Progenitor cell of endocrine pancreas (in vitro differentiated cells): ENCODE results near the gene CHN1. TPM values are rescaled to one million over a fixed set of nuclear protein-coding genes. Genes with fewer than 3 reads are reported as not detected.

Experiments
- DNase-seq: peaks from one replicate; pipeline ENCODE4 v3.0.0; 2021; ENCODE audit warnings: low spot score; ENCODE audit not compliant: unreplicated experiment
- H3K27ac Mint-ChIP-seq: 2 replicates; pipeline ENCODE4 v1.8.0; 2021; ENCODE audit warnings: mild to moderate bottlenecking, moderate library complexity, mixed read lengths
- H3K27me3 Mint-ChIP-seq: 2 replicates; pipeline ENCODE4 v1.8.0; 2021; ENCODE audit warnings: mixed read lengths
- H3K36me3 Mint-ChIP-seq: 2 replicates; pipeline ENCODE4 v1.8.0; 2022; ENCODE audit warnings: mixed read lengths; ENCODE audit not compliant: insufficient read depth
- H3K4me1 Mint-ChIP-seq: 2 replicates; pipeline ENCODE4 v1.8.0; 2021; ENCODE audit warnings: low read depth, mixed read lengths
- H3K4me3 Mint-ChIP-seq: 2 replicates; pipeline ENCODE4 v1.8.0; 2021; ENCODE audit warnings: low read depth, mild to moderate bottlenecking, moderate library complexity, mixed read lengths
- H3K9me3 Mint-ChIP-seq: 2 replicates; pipeline ENCODE4 v1.8.0; 2021; ENCODE audit warnings: low read depth, mixed read lengths
- total RNA-seq: library from RNA; stranded (reverse); gene quantifications from 2 replicates; pipeline ENCODE4 v1.2.1, GENCODE V29; 2021
- TF ChIP-seq, protein P1 (sequence below): fragments of 200-600 bp; sonication (generic); IDR thresholded peaks from one replicate; pipeline ENCODE4 v1.5.0; 2021; ENCODE audit warnings: antibody characterized with exemption, mild to moderate bottlenecking; ENCODE audit not compliant: unreplicated experiment

The CHN1 gene
- total RNA-seq, 1 donor from 2014 or later, result 50.3 TPM

DNA sequence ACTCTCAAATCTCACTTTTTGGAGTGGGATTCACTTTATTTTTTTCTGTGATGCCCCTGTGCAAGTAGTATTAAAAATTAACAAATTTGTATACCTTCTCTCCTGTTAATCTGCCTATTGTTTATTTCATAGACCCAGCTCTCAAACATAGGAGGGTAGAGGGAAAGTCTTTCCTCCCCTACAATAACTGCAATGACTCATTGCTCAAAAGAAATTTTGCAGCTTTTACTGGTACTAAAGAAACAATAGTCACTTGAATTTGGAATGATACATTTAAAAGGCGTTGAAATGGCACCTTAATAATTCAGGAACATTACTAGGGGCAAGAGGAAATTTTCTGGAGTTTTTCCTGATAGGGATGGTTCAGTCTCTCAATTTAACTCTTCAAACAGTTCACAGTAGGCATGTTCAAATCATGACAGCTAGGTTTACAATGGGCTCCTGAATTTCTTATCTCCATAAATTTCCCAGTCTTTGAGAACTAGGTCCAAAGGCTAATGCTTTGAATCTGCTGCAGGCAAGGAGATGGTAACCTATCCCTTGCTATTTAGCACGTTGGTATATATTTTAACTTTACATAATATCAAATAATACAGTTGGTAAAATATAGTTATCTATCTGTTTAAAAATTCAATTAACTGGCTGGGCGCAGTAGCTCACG, 88.8 kb downstream of the CHN1 start:
- no peak for DNase-seq
- Mint-ChIP-seq H3K36me3 (peaks cover 17% of the 10 kb centered on the region), H3K27ac (no peak overlapping the region), H3K4me3 (no peak overlapping the region), H3K4me1 (peaks cover 1% of the 10 kb centered on the region), H3K27me3 (no peaks in the 10 kb centered on the region), H3K9me3 (no peaks in the 10 kb centered on the region)
- TF ChIP-seq, protein P1, sequence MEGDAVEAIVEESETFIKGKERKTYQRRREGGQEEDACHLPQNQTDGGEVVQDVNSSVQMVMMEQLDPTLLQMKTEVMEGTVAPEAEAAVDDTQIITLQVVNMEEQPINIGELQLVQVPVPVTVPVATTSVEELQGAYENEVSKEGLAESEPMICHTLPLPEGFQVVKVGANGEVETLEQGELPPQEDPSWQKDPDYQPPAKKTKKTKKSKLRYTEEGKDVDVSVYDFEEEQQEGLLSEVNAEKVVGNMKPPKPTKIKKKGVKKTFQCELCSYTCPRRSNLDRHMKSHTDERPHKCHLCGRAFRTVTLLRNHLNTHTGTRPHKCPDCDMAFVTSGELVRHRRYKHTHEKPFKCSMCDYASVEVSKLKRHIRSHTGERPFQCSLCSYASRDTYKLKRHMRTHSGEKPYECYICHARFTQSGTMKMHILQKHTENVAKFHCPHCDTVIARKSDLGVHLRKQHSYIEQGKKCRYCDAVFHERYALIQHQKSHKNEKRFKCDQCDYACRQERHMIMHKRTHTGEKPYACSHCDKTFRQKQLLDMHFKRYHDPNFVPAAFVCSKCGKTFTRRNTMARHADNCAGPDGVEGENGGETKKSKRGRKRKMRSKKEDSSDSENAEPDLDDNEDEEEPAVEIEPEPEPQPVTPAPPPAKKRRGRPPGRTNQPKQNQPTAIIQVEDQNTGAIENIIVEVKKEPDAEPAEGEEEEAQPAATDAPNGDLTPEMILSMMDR, result no peak

DNA sequence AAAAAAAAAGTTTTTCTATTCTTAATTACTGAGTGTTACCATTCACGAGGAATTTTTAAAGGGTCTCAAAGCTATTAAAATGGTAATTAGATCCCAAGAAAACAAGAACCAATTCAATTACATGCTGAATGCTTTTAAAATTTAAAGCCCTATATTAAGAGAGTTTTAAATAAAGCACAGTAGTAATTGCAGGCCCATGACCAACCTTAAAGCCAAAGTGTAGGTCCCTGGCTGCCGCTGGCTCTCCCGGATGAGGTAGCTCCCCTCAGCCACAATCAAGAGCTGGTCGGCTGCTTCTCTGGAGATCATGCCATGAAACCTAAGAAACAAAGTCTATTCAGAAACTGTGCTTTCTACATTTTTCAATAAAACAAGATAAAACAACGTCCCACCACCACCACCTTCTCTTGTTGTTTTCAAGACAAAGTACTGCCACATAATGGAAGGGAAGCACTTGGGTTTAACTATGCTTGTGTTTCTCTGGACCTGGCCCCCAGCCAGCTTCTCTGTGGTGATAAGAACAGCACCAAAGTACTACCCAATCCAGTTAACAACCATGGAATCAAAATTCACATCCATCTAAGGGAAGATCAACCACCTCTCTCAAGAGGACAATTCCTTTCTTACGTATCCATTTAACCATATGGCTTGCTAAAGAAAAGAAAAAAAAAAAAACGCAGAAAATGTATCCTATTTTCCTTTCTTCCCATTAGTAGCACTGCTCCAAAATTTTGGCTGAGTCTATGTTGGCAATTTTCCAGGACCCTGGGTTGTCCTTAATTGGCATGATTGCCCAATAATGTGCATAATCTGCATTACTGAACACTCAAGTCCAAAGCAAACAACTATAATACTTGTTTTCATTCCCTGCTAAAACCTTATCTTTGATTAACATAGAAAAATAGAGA, 90.1 kb downstream of the CHN1 start:
- peaks cover 19% of the 10 kb centered on the region for H3K36me3 Mint-ChIP-seq
- no peak for DNase-seq
- TF ChIP-seq, protein P1, result no peak
- H3K27ac Mint-ChIP-seq, result no peak overlapping the region
- no peak overlapping the region for H3K4me3 Mint-ChIP-seq
- H3K4me1 Mint-ChIP-seq, result peaks cover 1% of the 10 kb centered on the region
- H3K27me3 Mint-ChIP-seq, result no peaks in the 10 kb centered on the region
- H3K9me3 Mint-ChIP-seq, result no peaks in the 10 kb centered on the region

DNA sequence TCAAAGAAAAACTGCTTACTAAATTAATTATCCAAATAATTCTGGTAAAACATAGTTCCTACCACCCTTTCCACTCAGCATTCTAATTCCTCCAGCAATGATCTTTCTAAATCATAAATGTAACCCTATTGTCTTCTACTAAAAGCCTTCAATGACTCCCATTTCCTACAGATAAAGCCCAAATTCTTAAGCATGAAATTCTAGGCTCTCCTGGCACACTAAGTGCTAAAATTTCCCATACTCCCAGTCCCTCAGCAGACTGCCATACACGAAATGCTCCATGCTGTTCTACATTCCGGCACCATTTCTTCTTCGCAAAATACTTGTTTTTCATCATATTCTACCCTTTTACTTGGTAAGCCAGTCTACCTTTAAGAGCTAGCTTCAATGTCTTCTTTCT, 96.9 kb downstream of the CHN1 start:
- Mint-ChIP-seq H3K27ac (no peak overlapping the region), H3K9me3 (no peaks in the 10 kb centered on the region), H3K27me3 (no peaks in the 10 kb centered on the region), H3K4me3 (no peak overlapping the region), H3K36me3 (peaks cover 22% of the 10 kb centered on the region), H3K4me1 (peaks cover under 1% of the 10 kb centered on the region)
- no peak for DNase-seq
- TF ChIP-seq, protein P1, result no peak

DNA sequence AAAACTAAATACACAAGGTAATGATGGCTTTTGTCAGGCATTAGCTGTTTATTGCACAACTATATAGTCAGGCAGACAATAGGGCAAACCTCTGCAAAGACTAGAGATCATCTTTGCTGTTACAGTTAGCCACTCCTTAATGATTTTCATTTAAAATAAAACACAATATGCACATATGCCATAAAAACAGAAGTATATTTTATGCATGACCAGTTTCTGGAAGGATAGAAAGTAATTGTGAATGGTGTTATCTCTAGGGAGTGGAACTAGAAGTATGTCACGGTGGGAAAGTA, 102.0 kb downstream of the CHN1 start:
- no peak for DNase-seq
- Mint-ChIP-seq H3K4me1 (peaks cover 5% of the 10 kb centered on the region), H3K9me3 (no peaks in the 10 kb centered on the region), H3K4me3 (no peak overlapping the region), H3K27ac (no peak overlapping the region), H3K27me3 (no peaks in the 10 kb centered on the region), H3K36me3 (peaks cover 11% of the 10 kb centered on the region)
- TF ChIP-seq, protein P1, result no peak

DNA sequence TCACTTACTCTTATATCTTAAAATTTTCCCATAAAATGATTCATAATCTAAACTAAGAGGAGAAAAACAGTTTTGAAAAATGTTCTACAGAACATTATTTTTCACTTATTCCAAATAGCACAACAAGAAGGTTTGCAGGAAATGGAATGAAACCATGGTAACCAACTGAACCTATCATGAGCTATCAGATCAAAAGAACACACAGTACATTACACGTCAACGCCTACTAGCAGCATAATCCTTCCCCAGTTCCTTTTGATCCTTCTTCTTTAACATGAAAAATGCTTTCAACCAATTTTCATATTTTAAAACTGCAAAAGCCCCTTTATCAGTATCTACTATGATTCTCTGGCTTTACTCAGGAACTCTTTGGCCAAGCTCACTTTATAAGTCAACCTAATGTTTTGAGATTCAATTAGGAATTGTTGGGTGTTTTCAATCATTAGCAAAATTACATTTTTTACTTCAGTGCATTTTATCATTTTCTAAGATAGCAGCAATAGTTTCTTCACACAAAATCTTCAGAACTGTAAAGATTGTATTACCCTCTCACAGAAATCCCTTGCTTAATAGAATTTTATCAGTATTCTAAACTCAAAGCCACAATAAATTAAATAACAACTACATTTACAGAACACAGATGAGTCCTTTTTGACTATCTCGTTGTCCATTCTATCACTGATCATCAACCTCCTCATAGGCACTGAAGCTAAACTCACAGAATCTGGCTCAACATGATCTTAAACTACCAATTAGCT, 102.5 kb downstream of the CHN1 start:
- H3K27ac Mint-ChIP-seq, result no peak overlapping the region
- no peak overlapping the region for H3K4me3 Mint-ChIP-seq
- H3K4me1 Mint-ChIP-seq, result peaks cover 5% of the 10 kb centered on the region
- TF ChIP-seq, protein P1, result no peak
- no peaks in the 10 kb centered on the region for H3K27me3 Mint-ChIP-seq
- no peaks in the 10 kb centered on the region for H3K9me3 Mint-ChIP-seq
- no peak for DNase-seq
- H3K36me3 Mint-ChIP-seq, result peaks cover 11% of the 10 kb centered on the region
